PFSK-1 (cell line): ENCODE measurements around the gene CCDC88C.

Experiments used
- POLR2AphosphoS5 ChIP-seq: IDR thresholded peaks from 2 replicates; pipeline ENCODE4 v1.6.1; 2012; ENCODE audit warnings: low read depth, mild to moderate bottlenecking, control low read depth, low read length, moderate library complexity
- SIN3A ChIP-seq: IDR thresholded peaks from 2 replicates; pipeline ENCODE4 v1.6.1; 2012; ENCODE audit warnings: mild to moderate bottlenecking, low read length, moderate library complexity, borderline replicate concordance; ENCODE audit not compliant: insufficient read depth
- TAF1 ChIP-seq: IDR thresholded peaks from 2 replicates; pipeline ENCODE4 v1.6.1; 2012; ENCODE audit warnings: low read length, control low read depth, borderline replicate concordance; ENCODE audit not compliant: insufficient read depth
- TF ChIP-seq, protein P1 (sequence below), 2 experiments: IDR thresholded peaks; 2 replicates each; pipeline versions ENCODE4 v1.6.1 to v1.8.0; 2011 to 2012; ENCODE audit warnings: low read depth in 2 of 2, low read length in 2 of 2, control low read depth in 1 of 2, inconsistent platforms in 1 of 2, mild to moderate bottlenecking in 1 of 2, moderate library complexity in 1 of 2; ENCODE audit not compliant: insufficient read depth in 1 of 2

DNA sequence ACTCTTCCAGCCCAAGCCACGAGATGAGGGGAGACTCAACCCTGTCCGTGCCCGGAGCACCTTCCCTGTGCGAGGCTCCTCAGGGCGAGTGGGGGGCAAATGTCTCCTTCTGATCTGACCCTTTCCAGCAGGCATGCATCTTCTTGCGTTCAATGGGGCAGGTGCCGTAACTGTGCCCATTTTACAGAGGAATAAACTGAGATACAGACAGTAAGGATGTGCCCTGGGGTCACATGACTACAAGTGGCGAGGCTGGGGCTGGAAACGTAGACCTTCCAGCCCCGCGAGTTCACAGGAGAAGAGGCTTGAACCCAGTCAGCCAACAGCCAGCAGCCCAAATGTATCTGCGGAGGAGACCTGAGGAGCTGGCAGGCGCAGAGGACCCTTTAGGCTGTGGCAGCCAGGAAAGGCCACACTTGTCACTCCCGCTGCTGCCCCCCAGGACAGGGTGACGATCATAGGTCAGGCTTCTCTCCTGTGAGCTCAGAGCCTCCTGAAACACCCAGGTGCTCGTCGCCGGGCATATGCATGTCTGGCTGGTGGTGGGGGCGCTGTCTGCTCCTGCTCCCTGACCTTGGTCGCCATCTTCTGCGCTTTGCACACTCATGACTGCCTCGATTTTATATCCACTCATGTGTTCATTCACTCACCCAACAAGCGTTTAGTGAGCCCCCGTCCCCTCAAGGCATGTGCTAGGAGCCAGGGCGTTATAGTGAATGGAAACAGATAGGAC lies 41.7 kb downstream of the CCDC88C start:
- TF ChIP-seq POLR2AphosphoS5 (no peak), SIN3A (no peak), TAF1 (no peak)
- TF ChIP-seq, protein P1, sequence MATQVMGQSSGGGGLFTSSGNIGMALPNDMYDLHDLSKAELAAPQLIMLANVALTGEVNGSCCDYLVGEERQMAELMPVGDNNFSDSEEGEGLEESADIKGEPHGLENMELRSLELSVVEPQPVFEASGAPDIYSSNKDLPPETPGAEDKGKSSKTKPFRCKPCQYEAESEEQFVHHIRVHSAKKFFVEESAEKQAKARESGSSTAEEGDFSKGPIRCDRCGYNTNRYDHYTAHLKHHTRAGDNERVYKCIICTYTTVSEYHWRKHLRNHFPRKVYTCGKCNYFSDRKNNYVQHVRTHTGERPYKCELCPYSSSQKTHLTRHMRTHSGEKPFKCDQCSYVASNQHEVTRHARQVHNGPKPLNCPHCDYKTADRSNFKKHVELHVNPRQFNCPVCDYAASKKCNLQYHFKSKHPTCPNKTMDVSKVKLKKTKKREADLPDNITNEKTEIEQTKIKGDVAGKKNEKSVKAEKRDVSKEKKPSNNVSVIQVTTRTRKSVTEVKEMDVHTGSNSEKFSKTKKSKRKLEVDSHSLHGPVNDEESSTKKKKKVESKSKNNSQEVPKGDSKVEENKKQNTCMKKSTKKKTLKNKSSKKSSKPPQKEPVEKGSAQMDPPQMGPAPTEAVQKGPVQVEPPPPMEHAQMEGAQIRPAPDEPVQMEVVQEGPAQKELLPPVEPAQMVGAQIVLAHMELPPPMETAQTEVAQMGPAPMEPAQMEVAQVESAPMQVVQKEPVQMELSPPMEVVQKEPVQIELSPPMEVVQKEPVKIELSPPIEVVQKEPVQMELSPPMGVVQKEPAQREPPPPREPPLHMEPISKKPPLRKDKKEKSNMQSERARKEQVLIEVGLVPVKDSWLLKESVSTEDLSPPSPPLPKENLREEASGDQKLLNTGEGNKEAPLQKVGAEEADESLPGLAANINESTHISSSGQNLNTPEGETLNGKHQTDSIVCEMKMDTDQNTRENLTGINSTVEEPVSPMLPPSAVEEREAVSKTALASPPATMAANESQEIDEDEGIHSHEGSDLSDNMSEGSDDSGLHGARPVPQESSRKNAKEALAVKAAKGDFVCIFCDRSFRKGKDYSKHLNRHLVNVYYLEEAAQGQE (IDR thresholded peaks at IDR 0.05; ENCODE audit: insufficient read depth in 1 of 2, low read depth in 2 of 2, low read length in 2 of 2), result no peak
